ENCODE data around the gene CKS2.
"Not testable (repeated sequence)": the region's sequence is repeated elsewhere in the genome, so short reads cannot be mapped to it uniquely, and the experiment has no call there.

The CKS2 gene

DNA sequence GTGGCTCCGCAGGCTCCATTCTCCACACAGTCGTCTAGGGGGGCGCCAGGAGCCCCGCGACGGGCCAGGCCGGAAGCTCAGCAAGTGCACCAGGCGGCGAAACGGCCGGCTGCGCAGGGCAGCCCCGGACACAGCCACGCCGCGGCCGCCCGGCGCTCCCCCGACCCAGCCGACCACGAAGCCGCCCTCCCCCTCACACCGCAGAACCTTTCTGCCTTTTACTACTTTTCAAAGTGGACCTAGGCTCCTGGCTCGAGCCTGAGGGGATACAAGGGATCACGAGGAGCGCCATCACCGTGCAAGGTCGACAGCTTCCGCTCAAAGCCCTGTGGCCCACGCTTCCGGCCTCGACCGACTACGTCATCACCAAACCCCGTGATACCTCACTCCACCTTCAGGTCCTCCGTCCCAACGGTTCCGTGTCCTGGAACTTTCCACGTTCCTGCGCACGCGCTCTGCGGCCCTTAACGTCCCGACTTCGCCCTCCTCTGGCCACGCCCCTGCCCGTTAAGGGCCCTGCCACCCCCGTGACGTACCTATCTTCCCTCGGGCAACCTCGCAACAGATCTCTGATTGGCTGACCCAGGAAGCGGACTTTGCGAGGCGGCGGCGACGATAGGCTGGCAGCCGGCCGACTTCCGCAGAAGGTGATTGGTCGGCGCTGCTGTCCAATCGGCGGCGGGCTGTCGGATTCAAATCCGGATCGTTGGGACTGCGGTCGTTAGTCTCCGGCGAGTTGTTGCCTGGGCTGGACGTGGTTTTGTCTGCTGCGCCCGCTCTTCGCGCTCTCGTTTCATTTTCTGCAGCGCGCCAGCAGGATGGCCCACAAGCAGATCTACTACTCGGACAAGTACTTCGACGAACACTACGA is at the start of gene CKS2:
Gene CKS2 (plus strand): TSS at position 721 of the 871 bp plus-strand sequence. CDS start 98 bp downstream, at position 819.
- TF ChIP-seq, protein P1, sequence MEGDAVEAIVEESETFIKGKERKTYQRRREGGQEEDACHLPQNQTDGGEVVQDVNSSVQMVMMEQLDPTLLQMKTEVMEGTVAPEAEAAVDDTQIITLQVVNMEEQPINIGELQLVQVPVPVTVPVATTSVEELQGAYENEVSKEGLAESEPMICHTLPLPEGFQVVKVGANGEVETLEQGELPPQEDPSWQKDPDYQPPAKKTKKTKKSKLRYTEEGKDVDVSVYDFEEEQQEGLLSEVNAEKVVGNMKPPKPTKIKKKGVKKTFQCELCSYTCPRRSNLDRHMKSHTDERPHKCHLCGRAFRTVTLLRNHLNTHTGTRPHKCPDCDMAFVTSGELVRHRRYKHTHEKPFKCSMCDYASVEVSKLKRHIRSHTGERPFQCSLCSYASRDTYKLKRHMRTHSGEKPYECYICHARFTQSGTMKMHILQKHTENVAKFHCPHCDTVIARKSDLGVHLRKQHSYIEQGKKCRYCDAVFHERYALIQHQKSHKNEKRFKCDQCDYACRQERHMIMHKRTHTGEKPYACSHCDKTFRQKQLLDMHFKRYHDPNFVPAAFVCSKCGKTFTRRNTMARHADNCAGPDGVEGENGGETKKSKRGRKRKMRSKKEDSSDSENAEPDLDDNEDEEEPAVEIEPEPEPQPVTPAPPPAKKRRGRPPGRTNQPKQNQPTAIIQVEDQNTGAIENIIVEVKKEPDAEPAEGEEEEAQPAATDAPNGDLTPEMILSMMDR (conservative IDR thresholded peaks at IDR 0.05; ENCODE audit: low read depth, low read length), result no peak
- DNase-seq (ENCODE audit: low read depth), result peak; percentile 100
- H3K4me3 ChIP-seq (ENCODE audit: low read depth, low read length), result peak within 1 kb of the TSS; percentile 77

- H3K4me3 ChIP-seq (ENCODE audit: low read depth, low read length), result no peak overlapping the region
- DNase-seq (ENCODE audit: low read depth), result no peak
- TF ChIP-seq, protein P1 (conservative IDR thresholded peaks at IDR 0.05; ENCODE audit: low read depth, low read length), result no peak
These were observed 37.3 kb upstream of the CKS2 start for GRCh38 chr9:89273528-89274279.

GRCh38 chr9:89274838-89275237 is 36.2 kb upstream of the CKS2 start:
- H3K4me3 ChIP-seq (ENCODE audit: low read depth, low read length), result no peak overlapping the region
- DNase-seq (ENCODE audit: low read depth), result peak; percentile 95

GRCh38 chr9:89276040-89276439 is 35.0 kb upstream of the CKS2 start:
- not testable (repeated sequence) for DNase-seq (ENCODE audit: low read depth)

More at GRCh38 chr9:89274838-89275237, 36.2 kb upstream of the CKS2 start:
- TF ChIP-seq, protein P1 (conservative IDR thresholded peaks at IDR 0.05; ENCODE audit: low read depth, low read length), result no peak

GRCh38 chr9:89277043-89277442 is 34.0 kb upstream of the CKS2 start:
- no peak for DNase-seq (ENCODE audit: low read depth)
- no peak overlapping the region for H3K4me3 ChIP-seq (ENCODE audit: low read depth, low read length)
- TF ChIP-seq, protein P1 (conservative IDR thresholded peaks at IDR 0.05; ENCODE audit: low read depth, low read length), result no peak

More at GRCh38 chr9:89276040-89276439, 35.0 kb upstream of the CKS2 start:
- not testable (repeated sequence) for H3K4me3 ChIP-seq (ENCODE audit: low read depth, low read length)

DNA sequence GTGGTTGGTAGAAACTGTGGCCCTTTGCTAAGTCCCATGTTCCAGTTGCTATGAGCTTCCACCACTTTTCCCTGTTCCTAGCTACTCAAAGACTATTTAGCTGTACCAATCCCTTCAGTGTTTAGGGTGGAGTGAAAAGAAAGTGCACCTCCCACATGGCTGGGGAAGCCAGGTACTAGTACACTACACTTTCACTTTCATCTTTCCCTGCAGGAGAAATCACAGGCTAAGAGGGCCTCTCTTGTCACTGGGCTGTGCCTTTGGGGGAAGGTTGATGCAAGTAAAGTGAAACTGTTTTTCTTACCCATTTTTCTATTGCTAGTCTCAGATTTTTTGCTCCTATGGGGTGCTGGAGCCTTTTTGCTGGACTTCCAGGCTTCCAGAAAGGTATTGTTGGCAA is 33.5 kb upstream of the CKS2 start:
- peak; percentile 65 for DNase-seq (ENCODE audit: low read depth)
- no peak overlapping the region for H3K4me3 ChIP-seq (ENCODE audit: low read depth, low read length)
- TF ChIP-seq, protein P1 (conservative IDR thresholded peaks at IDR 0.05; ENCODE audit: low read depth, low read length), result no peak

- no peak for DNase-seq (ENCODE audit: low read depth)
- no peak overlapping the region for H3K4me3 ChIP-seq (ENCODE audit: low read depth, low read length)
- TF ChIP-seq, protein P1 (conservative IDR thresholded peaks at IDR 0.05; ENCODE audit: low read depth, low read length), result no peak
These were observed 32.4 kb upstream of the CKS2 start for GRCh38 chr9:89278551-89278950.

Data from choroid plexus epithelial cell (primary cell).